ENCODE results near the gene MRPS7. TPM values are rescaled to one million over a fixed set of nuclear protein-coding genes. Genes with fewer than 3 reads are reported as not detected.
A peak's percentile ranks its signal among the peaks of the same experiment; 100 is the strongest.

MRPS7 gene
- total and polyA plus RNA-seq, 9 of the 15 experiments (the other 6 are each of a cell fraction or from before 2014, with no cell fraction given): 107 to 244 (median 132) TPM

- TF ChIP-seq ZMIZ1 (IDR thresholded peaks at IDR 0.05; ENCODE audit: low read depth in 2 of 2, low read length in 2 of 2) (no peak), PYGO2 (tag; IDR thresholded peaks at IDR 0.05) (no peak), CTCFL (IDR thresholded peaks at IDR 0.05; ENCODE audit: borderline replicate concordance, insufficient read depth, low read depth, low read length, poor library complexity, severe bottlenecking) (peak; percentile 99), ZNF512 (tag; IDR thresholded peaks at IDR 0.05) (no peak), KLF13 (tag; IDR thresholded peaks at IDR 0.05; ENCODE audit: borderline replicate concordance, low read depth) (0 out of 2 replicates have a peak, but pooled peaks have one; percentile 27), ZBTB7A (IDR thresholded peaks at IDR 0.05; ENCODE audit: borderline replicate concordance, control insufficient read depth, low read depth, low read length) (peak; percentile 93), ARHGAP35 (IDR thresholded peaks at IDR 0.05; ENCODE audit: partially characterized antibody) (no peak), ZNF23 (CRISPR knock-in tag; IDR thresholded peaks at IDR 0.05) (no peak), ZKSCAN8 (CRISPR knock-in tag; IDR thresholded peaks at IDR 0.05) (no peak), PTTG1 (tag; IDR thresholded peaks at IDR 0.05; ENCODE audit: low read depth) (no peak), PATZ1 (CRISPR knock-in tag; IDR thresholded peaks at IDR 0.05; ENCODE audit: borderline replicate concordance) (no peak), ZFX (CRISPR knock-in tag; IDR thresholded peaks at IDR 0.05) (peak; percentile 66), XRCC4 (IDR thresholded peaks at IDR 0.05; ENCODE audit: extremely low read depth, insufficient read depth, insufficient read length) (no peak), XRCC3 (IDR thresholded peaks at IDR 0.05) (no peak), TAF7 (tag; IDR thresholded peaks at IDR 0.05) (no peak), RHOXF2B (CRISPR knock-in tag; conservative IDR thresholded peaks at IDR 0.05) (no peak), STAT5A (IDR thresholded peaks at IDR 0.05; ENCODE audit: borderline replicate concordance, low read length) (no peak)
Measured at GRCh38 chr17:75240394-75241142, 21.1 kb upstream of the MRPS7 start (continued).

Data from K562 (cell line).